ENCODE data around the gene DDC. TPM values are rescaled to one million over a fixed set of nuclear protein-coding genes. Genes with fewer than 3 reads are reported as not detected.
"Not testable (repeated sequence)": the region's sequence is repeated elsewhere in the genome, so short reads cannot be mapped to it uniquely, and the experiment has no call there.

Gene DDC
- total RNA-seq, 1 donor from 2014 or later, result 1.4 TPM

- no peak overlapping the region for H3K4me3 ChIP-seq (ENCODE audit: low read depth, low read length)
- TF ChIP-seq CTCF (conservative IDR thresholded peaks at IDR 0.05; ENCODE audit: low read depth, low read length), result no peak
- DNase-seq (ENCODE audit: low read depth), result no peak
Measured at GRCh38 chr7:50577569-50577968, 12.4 kb upstream of the DDC start.

DNA sequence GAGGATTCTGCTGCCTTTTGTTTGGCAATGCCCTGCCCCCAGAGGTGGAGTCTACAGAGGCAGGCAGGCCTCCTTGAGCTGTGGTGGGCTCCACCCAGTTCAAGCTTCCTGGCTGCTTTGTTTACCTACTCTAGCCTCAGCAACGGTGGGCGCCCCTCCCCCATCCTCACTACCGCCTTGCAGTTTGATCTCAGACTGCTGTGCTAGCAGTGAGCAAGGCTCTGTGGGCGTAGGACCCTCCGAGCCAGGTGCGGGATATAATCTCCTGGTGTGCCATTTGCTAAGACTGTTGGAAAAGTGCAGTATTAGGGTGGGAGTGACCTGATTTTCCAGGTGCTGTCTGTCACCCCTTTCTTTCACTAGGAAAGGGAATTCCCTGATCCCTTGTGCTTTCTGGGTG is 11.2 kb upstream of the DDC start:
- not testable (repeated sequence) for H3K4me3 ChIP-seq (ENCODE audit: low read depth, low read length); DNase-seq (ENCODE audit: low read depth)

- DNase-seq (ENCODE audit: low read depth), result no peak
- no peak for TF ChIP-seq CTCF (conservative IDR thresholded peaks at IDR 0.05; ENCODE audit: low read depth, low read length)
- H3K4me3 ChIP-seq (ENCODE audit: low read depth, low read length), result no peak overlapping the region
Measured at GRCh38 chr7:50567715-50568261, 2.6 kb upstream of the DDC start.

DNA sequence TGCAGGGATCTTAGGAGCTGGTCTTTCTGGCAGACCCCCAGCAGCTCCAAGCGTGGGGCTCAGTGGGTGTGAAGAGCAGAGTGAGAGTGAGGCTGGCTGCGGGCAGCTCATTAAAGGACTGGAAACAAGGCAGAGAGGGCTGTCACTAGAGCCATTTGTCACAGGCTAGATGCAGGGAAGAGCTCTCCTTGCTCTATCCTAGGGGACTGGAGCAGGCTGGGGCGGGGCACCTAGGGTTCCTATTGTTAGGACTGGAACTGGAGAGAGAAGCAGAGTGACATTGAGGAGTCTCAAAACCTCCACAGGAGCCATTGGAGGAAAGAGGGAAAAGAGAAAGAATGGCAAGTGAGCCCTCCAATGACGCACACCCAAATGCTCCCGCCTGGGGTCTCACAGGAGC is 772 bp upstream of the DDC start:
- no peak for TF ChIP-seq CTCF (conservative IDR thresholded peaks at IDR 0.05; ENCODE audit: low read depth, low read length)
- DNase-seq (ENCODE audit: low read depth), result no peak
- H3K4me3 ChIP-seq (ENCODE audit: low read depth, low read length), result no peak overlapping the region

DNA sequence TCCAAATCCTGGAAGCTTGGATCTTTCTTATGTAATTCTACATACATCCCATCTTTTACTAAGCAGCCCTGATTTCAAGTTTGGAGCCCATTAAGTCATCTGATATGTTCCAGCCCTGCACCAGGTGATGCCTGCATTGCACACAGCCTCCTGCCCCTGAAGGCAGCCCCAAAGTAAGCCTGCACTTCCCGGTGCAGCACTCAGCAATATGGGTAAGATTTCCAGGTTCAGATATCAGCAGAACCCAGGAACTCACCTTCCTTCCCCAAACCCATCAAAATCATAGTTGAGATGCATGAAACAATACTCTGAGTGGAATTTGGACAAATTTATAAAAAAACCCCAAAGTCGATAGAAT is 333 bp upstream of the DDC start:
- no peak for DNase-seq (ENCODE audit: low read depth)
- no peak overlapping the region for H3K4me3 ChIP-seq (ENCODE audit: low read depth, low read length)
- TF ChIP-seq CTCF (conservative IDR thresholded peaks at IDR 0.05; ENCODE audit: low read depth, low read length), result no peak

DNA sequence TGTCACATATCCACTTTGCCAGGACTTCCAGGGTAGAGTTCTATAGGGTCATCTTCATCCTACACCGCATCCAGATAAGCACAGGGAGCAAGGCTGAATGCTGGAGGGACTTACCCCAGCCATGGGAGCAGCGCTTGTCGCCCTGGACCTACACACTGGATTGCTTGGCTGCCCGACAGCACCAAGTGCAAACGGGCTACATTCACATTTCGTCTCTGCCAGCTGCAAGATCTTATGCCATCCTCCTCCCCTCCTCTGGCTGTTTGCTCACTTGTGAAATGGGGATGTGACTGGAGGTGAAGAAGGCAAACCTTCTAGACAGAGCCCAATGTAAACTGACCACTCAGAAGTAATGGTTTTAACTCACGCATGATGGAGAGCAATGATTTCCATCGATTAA is 1.0 kb downstream of the DDC start:
- no peak for TF ChIP-seq CTCF (conservative IDR thresholded peaks at IDR 0.05; ENCODE audit: low read depth, low read length)
- H3K4me3 ChIP-seq (ENCODE audit: low read depth, low read length), result no peak overlapping the region
- no peak for DNase-seq (ENCODE audit: low read depth)

DNA sequence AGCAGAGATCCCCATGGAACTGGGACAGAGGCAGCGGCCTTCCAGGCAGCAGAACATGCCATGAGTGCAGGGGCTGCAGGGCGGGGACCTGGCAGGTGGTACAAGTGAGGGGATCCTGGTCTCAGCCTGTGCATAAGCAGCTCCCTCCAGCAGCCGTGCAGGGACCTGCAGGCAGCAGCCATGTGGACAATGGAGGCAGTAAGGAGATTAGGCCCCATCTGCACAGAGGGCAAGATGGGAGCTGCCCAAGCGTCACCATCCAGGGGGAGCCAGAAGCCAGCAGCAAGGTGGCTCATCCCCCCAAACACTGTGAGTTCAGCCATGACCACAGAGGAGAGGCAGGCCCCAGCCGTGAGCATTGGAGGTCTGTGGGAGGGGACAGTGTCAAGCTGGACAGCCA is 3.1 kb downstream of the DDC start:
- no peak overlapping the region for H3K4me3 ChIP-seq (ENCODE audit: low read depth, low read length)
- DNase-seq (ENCODE audit: low read depth), result no peak
- TF ChIP-seq CTCF (conservative IDR thresholded peaks at IDR 0.05; ENCODE audit: low read depth, low read length), result no peak

All from epithelial cell of proximal tubule (primary cell).